NCI-H82 treated with DMSO at 0.1 percent for 48 hours (cell line): Measurements from ENCODE around the gene SIK2.
"Not testable (repeated sequence)": the region's sequence is repeated elsewhere in the genome, so short reads cannot be mapped to it uniquely, and the experiment has no call there.

Experiments
- DNase-seq: peaks from one replicate; lab custom pipeline; 2025; ENCODE audit not compliant: unreplicated experiment; lab: John Stamatoyannopoulos, UW

Gene SIK2

GRCh38 chr11:111748035-111748804, 146.0 kb downstream of the SIK2 start:
- DNase-seq = no peak

GRCh38 chr11:111749646-111750045, 147.4 kb downstream of the SIK2 start:
- no peak for DNase-seq

DNA sequence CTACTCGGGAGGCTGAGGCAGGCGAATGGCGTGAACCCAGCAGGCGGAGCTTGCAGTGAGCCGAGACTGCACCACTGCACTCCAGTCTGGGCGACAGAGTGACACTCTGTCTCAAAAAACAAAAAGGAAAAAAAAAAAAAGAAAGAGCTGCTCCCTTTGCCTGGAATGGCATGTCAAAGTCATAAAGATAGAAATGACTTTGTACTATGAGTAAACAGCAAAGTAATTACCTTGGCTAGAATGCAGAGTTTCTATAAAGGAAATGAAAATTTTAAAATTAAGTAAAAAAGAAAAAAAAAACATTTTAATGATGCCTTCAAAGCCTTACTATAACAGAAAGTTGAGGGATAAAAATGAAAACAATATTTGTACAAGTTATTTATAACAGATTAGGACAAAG, 153.8 kb downstream of the SIK2 start:
- no peak for DNase-seq

DNA sequence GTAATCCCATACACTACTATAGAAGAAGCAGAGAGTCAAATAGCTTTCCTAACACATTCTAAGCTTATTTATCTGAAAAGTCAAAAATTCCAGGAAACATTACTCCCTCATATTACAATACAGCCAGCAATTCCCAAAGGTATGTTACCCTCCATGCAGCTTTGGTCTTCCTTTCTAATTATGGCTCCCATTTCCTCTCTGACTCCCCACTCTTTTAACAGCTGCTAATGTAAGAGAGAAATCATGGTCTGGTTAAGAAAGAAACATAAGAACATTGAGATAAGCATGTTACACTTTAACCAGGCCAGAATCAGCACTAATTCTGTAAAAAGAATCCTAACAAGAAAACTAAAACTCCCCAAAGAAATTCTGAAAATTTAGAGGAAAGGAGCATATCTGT, 157.1 kb downstream of the SIK2 start:
- DNase-seq = no peak

DNA sequence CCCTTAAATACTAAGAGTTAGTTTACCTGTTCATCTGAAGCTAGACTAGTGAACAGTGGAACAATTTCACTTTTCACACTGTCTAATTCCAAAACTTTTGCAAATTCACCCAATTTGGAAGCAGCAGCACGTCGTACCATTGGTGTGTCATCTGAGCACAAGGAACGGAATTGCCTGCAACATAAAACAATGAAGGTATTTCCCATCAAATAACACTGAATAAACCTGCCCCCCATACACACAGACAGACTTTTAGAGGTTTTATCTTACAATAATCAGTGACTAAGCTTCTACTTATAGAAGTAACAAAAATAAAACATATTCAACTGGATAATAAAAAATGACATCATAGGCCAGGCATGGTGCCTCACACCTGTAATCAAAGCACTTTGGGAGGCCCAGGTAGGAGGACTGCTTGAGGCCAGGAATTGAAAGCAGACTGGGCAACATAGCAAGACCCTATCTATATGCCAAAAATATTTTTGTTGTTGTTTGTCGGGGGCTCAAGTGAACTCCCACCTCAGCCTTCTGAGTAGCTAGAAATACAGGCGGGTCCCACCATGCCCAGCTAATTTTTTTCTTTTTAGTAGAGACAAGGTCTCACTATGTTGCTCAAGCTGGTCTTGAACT, 157.6 kb downstream of the SIK2 start:
- DNase-seq = no peak

GRCh38 chr11:111761036-111761435, 158.8 kb downstream of the SIK2 start:
- DNase-seq = no peak

DNA sequence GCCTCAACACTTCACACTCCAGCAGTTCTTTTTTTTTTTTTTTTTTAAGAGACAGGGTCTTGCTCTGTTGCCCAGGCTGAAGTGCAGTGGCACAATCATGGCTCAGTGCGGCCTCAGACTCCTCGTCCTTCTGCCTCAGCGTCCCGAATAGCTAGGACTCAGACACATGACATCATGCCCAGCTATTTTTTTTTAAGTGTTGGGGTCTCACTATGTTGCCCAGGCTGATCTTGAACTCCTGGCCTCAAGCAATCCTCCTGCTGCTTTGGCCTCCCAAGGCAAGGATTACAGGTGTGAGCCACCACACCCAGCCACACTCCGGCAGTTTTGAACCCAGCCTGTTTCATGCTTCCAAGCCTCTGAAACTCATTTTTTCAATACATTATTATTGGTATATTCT, 160.3 kb downstream of the SIK2 start:
- no peak for DNase-seq

DNA sequence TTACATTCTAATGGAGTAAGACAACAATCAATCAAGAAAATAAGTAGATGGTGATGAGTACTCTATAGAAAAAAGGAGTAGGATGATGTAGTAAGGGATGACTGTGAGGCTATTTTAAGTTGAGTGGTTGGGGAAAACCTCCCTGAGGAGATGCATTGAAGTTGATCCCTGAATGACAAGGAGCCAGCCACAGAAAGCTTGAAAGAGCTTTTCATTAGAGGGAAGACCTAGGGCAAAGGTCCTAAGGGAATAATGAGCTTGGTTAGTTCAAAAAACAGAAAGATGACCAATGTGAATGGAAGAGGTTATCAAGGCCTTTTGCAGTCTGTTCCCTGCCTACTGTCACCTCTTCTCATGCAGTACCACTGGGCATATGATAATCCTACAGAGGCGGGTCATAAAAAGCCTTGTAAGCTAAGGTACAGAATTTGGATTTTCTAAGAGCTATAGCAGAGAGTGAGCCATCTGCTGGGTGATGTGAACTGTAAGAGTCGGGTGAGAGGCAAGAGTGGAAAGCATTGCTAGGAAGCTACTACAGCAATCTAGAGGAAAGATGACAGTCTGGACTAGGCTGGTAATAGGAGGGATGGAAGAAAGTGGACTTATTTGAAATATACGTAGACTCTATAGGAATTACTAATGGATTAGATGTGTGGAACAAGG, 160.9 kb downstream of the SIK2 start:
- DNase-seq = no peak

- DNase-seq = no peak
These were observed 162.4 kb downstream of the SIK2 start for GRCh38 chr11:111764621-111765020.

GRCh38 chr11:111765320-111765983, 163.2 kb downstream of the SIK2 start:
- no peak for DNase-seq

- DNase-seq = peak; percentile 47
These were observed 164.0 kb downstream of the SIK2 start, which contains the start of gene PPP2R1B for GRCh38 chr11:111765984-111766833. TSS of gene PPP2R1B (minus strand) at chr11:111766389. CDS start at chr11:111766361, 28 bp downstream.

DNA sequence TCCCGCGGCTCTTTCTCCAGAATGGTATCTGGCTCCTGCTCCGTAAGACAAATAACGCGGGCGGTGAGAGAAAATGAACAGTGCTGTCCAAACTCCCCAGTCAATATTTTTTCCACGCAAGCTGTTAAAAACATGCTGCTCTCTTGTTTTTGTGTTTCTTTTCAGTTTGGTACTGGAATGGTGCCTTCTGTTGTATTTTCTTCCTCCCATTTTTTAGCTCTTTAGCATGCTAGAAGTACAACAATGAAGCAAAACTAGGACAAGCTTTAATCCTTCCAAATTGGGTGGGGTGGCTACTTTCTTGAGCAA, 164.5 kb downstream of the SIK2 start:
- no peak for DNase-seq

GRCh38 chr11:111770581-111771134, 168.4 kb downstream of the SIK2 start:
- no peak for DNase-seq

GRCh38 chr11:111771205-111771604, 169.0 kb downstream of the SIK2 start:
- not testable (repeated sequence) for DNase-seq

DNA sequence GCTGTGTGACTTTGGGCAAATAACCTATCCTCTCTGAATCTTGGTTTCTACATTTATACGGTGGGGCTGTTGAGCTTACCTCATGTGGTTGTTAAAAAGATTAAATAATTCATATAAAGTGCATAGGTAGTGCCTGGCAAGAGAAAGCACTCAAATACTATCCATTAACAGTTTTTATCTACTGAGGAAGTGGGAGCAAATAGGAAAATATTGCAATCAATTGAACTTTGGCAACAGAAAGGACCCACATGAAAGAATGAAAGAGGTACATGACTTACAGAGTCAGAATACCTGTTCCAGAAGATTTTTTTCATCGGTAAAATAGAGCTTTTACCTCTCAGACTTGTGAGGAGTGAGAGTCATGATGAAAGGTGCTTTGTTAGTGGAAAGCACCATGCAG, 170.3 kb downstream of the SIK2 start:
- no peak for DNase-seq

GRCh38 chr11:111774955-111775710, 172.9 kb downstream of the SIK2 start:
- no peak for DNase-seq

- DNase-seq = no peak
These were observed 174.3 kb downstream of the SIK2 start for GRCh38 chr11:111776398-111777093.

- DNase-seq = peak; percentile 36
These were observed 175.1 kb downstream of the SIK2 start for GRCh38 chr11:111777094-111778046.
